HG02798 (cell line): ENCODE results near the gene GAB1.

Source experiments
- ATAC-seq: cut with Tn5 transposase; IDR thresholded peaks from one replicate; pipeline ENCODE4 v1.9.1; 2021; ENCODE audit warnings: mild to moderate bottlenecking; ENCODE audit not compliant: unreplicated experiment, poor library complexity

The GAB1 gene

DNA sequence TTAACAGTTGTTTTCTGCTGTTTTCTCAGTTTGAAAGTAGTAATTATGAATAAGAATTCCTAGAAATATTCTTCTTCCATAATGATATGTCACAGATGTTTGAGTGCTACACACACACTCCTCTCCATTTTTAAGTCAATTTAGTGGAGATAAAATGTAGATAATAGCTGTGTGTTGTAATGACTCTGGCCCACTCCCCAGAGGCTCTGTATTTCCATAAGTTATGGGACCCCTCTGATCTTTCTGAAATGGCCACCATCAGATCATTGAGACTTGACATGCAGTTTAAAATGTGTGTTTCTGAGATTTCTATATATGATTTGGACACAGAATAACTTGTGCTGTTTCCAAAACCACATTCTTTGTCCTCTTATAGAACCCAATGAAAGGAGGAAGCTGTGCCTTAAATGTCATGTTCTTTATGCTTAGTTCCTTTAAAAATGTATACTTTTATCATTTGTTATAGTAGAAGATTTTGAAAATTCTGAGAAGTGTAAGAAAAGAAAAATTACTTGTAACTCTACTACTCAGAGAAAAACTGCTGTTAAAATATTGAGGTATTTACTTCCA, 46.4 kb downstream of the GAB1 start:
- no peak for ATAC-seq

DNA sequence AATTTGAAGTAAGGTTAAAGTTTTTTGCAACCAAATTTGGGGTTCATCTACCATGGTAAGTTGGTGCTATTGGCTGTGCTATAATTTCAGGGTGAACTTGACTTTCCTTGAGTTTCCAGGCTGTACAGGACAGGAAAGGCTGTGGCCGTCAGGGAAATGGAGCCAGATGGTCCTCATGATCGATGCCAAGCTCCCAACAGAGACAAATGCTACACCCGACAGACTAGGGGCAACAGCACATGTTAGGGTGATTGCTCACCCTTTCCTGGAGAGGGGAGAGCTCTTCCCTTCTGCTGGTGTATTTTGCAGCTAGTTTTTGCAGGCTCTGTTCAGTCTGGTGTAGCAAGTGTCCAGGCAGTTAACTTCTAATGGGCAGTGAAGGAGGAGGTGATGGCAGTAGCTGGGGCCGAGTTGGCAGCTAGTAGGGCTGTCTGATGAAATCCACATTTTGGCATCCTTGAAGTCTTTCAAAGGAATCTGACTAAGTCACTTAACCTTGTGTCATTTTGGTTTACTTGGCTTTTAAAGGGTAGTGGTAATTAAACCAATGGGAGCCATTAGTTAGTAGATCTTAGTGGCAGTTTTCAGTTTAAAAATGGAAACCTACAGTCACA, 47.8 kb downstream of the GAB1 start:
- ATAC-seq, result no peak

DNA sequence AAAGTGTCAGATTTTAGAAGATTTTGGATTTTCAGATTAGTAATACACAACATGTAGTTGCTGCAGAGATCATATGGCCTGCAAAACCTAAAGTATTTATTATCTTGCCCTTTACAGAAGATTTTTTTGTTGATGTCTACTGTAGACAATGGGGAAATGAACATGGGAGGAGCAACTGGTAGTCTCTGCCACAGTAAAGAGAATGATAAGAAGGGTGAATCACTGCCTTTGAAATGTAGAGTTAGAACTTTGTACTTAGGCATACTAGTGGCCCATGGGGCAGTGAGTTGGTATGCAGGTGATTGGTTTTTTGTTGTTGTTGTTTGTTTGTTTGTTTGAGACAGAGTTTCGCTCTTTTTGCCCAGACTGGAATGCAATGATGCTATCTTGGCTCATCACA, 50.1 kb downstream of the GAB1 start:
- ATAC-seq, result no peak

DNA sequence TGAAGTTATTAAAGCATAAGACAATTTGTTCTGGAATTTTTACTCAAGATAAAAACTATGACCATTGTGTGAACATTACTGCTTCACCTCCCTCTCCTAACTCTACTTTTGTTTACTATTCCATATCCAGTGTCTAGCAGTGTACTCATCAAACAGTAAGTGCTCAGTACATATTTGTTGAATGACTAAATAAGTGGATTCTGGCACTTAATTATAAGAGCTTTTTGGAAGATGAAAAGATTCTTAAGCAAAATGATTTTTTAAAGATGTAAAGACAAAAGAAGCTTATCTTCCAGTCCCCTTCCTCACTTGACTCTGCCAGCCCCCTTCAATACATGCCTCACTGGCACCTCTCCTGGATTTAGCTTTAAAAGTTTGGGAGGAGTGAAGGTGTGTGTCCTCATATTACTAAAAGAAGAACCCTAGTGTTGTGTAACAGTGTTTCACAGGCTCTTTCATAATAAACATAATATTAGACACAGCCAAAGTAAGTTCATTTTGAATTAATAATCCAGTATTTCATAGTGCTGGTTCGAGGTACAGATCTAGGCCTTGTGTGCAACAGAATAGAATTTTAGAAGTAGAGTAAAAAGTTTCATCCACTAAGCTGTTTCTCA, 53.0 kb downstream of the GAB1 start:
- ATAC-seq, result no peak

DNA sequence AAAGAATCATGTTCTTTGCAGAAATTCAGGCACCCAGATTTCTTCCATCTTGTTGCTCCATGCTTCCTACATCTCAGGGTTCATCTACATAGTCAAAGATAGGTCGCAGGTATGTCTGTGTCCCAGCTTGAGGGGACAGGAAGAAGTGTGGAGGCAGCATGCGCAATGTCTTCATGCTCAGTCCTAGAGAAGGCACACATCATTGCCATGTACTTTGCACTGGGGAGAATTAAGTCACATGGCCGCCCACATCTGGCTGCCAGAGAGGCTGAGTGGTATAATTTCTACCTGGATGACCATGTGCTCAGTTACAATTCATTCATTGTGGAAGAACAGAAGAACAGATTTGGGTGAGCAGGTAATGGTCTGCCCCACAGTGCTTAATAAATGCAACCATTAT, 54.1 kb downstream of the GAB1 start:
- ATAC-seq, result peak; percentile 47

DNA sequence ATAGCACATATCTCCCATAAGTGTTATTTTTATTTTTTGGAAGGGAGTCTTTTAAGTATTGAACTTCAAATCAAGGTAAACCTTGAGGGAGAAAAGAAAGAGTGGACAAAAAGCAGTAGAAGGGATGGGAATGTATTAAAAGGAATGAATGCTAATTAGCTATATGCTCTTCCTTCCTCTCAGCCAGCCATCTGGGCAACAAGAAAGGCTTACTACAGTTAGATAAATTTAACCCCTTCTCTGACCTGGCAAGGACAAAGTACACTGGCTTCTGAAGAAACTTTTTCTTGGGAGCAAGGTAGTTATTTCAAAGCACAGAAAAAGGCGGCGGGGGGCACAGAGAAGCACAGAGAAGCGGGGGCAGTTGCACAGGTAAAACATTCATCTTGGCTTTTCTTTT, 54.6 kb downstream of the GAB1 start:
- no peak for ATAC-seq

DNA sequence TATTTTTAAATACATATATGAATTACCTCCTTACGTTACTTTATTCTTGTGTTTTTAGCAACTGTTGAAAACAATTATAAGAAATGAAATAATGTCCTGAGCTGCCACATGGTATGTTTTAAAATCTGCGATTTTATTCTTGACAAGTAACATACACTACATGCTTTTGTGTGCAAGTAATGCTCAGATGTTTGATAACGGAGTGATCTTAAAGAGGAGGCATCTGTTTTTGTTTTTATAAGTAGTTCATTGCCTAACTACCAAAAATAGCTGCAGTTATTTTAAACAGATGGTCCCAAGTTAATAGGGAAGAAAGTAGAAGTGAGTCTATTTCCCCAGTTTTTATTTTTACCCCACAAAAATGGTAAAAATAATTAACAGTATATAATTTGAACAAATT, 55.2 kb downstream of the GAB1 start:
- ATAC-seq, result no peak

DNA sequence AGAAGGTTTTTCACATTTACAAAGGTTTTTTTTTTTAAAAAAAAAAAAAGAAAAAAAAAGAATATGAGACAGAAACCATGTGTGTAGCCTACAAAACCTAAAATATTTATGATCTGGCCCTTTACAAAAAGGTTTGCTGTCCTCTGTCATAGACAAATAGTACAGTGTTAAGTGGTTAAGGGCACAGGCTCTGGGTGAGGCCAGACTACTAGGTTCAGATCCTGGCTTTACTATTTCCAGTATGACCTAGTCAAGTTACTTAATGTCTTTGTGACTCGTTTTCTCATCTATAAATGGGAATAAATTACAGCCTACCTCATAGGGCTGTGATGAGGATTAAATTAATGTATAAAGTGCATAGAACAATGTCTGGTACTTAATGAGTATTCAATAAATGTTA, 56.5 kb downstream of the GAB1 start:
- ATAC-seq, result no peak

DNA sequence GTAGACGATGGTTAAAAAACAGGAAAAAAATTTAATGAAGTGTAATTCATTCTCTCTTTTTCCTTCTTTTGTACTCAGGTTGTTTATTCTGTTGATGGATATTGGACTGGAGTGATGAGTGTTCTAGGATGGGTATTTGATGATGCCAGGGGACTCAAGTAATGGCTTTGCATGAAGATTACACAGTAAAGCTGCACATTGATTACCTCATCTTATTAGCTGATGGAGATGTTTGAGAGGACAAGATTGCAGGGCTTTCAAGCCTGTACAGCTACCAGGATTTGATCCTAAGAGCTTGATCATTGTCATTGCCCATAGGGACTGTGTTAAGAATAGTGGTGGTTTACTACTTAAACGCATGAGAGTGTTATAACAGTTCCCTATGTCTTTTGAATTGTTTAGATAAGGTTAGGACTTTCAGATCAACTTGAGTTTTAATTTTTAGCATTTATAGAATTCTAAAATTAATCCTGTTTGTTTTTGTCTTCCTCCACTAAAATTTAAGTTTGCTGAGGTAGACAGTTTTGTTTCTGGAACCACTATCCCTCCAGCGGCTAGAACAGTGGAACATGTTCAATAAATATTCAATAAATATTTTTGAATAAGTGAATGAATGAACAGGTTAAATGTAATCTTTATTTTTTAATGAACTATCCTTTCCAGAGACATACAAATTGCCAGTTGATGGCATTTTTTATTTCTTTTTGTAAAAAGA, 58.2 kb downstream of the GAB1 start:
- no peak for ATAC-seq

DNA sequence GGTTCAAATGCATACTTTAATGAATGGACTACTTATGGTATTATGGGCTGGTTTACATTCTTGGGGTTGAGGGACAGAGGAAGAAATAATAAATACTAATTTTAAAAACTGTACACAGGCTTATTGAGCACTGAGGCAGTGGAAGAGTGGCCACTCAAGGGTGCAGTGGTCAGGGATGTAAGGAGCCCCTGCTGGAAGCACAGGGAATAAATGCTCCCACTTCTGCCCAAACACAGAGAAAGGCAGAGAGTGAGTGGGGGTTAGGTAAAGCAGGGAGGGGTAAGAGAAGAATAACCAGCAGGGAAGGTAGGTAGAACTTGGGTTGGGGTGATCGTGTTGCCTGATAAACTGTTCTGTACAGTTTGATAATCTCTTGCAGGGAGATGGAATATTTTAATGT, 60.0 kb downstream of the GAB1 start:
- ATAC-seq, result no peak

DNA sequence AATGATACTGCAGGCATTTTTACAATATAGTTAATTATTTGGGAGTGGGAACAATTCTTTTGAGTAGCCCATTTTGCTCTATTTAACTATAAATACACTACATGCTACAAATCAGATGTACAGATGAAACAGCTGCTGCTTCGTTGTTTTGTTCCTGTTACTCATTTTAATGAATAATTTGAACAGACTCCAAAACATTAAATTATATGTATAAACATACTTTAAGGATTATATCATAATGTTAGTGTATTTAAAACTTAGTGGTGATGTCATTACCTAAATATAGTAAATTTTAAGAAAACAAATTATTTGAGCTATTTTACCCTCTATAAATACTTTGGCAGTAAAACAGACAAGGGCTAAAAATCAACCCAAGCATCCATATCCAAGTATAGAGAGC, 60.7 kb downstream of the GAB1 start:
- no peak for ATAC-seq

DNA sequence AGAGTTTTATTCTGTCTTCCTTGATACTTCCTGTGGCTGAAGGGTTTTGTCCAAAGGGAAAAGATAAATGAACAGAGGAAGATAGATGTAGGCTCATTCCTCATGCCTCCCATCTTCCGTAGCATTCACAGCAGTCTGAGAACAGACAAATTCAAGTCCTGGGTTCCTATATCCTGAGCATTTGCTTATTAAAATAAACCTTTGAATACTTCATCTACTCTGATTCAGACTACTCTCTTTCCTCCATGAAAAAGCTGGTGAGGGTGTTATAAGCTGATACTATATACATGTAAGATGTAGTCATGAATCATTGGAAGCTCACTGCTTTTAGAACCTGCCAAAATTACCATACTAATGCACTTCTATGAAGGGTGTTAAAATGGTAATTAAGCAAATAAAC, 61.2 kb downstream of the GAB1 start:
- ATAC-seq, result no peak

DNA sequence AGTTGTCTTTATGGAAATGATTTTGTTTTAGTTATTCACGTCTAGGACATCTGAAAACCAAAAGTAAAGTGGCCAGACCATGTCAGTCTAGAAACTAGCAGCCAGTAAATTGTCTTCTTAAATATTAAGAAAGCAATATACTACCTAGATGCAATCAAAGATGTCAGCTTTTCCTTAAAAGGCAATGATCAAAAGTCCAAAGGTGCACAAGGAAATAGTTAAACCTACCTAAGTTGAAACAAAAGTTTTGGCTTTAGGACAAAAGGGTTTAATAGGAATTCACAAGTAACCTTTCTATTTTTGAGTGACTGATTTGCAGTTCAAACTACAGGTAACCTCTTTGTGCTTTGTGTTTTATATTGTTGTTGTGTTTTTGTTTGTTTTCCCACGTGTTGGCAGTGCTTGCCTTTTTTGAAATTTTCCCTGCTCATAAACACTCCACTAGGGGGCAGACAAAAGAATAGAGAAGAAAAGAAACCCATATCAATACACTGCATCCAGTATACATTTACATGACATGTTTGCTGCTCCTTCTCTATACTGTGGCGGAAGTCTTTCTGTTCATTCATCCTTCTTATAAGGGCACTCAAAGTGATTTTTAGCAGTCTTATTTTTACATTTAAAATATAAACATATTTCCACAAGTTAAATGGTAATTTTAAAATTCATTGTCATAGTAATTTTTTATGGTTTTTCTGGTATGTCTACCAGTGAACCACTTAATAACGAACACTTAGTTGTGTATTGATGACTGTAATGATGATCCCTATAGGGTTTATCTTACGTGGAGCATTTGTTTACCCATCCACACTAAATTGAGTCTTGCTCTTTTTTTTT, 62.7 kb downstream of the GAB1 start:
- ATAC-seq, result peak; percentile 66

DNA sequence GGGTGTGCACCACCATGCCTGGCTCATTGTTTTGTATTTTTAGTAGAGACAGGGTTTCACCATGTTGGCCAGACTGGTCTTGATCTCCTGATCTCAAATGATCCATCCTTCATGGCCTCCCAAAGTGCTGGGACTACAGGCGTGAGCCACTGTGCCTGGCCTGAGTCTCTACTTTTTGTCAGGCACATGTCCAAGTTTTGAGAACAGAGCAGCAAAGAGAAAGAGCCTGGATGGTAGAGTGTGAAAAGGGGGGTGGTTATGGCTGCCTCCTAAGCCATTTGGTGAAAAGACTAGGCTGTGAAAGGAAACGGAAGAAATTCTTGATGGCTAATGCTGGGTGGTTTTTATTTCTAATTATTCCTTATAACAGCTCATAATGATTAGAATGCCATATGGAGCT, 63.4 kb downstream of the GAB1 start:
- no peak for ATAC-seq

DNA sequence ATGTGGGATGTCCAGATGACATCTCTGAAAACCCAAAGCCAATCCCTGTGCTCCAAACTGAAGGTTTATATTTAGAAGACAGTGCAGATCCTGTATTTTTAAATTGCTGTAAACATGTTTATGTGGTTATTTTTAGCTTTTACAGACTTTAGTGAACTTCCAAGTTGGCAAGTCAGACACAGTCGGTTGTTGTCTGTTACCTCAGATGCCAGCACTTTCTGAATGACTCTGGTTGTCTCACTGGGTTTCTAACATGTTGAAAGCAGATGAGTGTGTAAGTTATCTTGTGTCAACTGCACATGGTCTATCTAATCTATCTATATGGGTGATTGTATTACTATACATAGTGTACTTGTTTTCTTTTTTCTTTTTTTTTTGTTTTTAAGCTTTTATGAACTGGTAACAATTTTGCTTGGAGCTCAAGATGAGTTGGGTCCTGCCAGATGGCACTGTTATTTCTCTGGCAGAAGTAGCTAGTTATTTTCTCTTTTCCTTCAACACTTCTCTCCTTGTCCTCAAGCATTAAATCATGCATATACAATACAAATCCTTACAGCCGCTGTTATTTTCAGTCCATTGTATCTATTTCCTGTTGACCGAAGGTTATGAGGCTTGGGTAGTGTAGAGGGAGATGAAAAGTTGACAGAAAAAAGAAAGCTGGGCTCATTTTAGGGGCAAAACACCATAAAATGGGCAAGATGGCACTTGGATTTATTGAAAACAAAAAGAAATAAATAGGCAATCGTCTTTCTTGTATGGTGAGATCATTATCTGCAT, 66.3 kb downstream of the GAB1 start:
- ATAC-seq, result peak; percentile 31

DNA sequence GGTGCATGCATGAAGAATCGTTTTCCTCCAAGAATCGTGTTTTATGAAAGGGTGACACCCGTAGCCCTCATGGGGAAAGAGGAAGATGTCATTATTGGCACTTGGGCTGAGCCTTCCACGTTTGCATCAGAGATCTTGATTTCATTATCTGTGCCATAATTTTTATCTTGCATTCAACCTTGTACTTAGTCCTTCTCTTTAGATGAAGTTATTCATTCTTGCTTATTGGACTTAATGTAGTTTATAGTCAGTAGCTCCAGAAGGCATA, 66.8 kb downstream of the GAB1 start:
- ATAC-seq, result no peak

DNA sequence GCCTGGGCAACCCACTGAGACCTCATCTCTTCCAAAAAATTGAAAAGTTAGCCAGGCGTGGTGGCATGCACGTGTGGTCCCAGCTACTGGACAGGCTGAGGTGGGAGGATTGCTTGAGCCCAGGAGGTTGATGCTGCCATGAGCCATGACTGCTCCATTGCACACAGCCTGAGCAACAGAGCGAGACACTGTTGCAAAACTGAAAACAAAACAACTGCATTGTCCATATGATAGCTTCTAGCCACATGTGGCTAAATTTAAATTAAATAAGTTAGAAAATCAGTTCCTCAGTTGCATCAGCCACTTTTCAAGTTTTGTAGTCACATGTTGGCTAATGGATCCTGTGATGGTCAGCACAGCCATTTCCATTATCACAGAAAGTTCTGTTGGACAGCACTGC, 67.9 kb downstream of the GAB1 start:
- ATAC-seq, result peak; percentile 92

DNA sequence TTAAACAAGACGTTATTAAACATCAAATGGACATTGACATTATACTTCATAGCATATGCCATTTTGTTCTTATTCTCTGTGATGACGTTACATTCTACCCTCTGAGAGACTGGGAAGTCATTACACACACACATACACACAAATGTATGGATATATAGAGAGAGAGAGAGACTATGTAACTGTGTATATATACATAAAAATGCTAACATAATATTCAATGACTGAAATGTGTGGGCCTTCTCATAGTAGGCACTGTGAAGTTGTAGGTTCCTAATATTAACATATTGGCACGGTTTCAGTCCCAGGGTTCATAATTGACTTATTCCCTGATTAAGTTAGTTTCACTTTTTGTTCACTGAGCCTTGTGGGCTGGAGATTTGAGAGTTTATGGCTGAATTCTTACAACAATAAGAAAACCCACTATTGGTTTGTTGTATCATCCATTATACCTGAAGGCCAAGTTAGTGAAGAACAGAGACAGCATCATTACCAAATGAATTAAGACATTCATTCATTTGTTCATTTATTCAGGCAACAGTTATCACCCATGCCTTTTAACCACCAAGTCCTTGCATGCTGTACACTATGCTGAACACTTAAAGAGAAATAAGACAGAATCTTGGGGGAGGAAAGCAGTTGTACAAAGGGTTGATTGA, 68.5 kb downstream of the GAB1 start:
- ATAC-seq, result peak; percentile 33

DNA sequence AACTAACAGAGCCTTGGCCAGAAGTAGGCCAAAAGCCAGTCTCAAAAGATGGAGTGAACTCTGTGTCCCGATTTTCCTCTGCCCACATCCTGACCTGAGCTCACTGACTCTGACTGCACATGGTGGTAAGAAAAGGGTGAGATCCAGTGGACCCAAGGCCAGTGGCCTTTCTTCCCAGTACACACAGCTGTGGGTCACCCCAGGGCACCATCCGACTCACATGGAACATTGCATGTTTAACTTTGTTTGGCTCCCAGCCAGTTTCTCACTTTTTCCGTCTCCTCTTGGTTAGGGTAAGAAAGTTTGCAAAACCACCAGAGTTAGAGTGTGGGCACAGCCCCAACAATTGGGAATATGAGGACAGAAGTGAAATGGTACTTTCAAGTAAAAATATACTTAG, 69.8 kb downstream of the GAB1 start:
- ATAC-seq, result no peak

DNA sequence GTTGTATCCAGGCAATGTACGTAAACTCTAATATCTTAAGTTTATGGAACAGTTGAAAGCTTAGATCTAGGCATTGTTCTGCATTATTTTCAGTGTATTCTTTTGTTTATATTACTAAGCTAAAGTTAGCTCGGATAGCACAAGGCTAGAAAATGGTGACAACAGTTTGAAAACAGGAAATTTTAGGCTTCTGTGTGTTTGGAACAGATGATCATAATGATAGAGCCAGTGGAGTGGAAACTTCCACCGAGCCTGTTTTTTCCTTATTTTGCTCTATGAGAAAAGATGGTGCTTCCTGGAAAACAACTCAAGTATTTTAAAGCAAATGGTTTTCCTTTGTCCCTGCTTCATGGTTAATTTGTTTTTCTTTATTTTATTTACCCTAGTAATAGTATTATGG, 70.8 kb downstream of the GAB1 start:
- ATAC-seq, result no peak
